MCF 10A (cell line): Measurements from ENCODE around the gene CACNA1C. TPM values are rescaled to one million over a fixed set of nuclear protein-coding genes. Genes with fewer than 3 reads are reported as not detected.

Source experiments
- BruUV-seq: library from RNA; stranded (reverse); fragments of 400-500 nt; replicated peaks from 2 replicates; lab custom pipeline; 2021; lab: Mats Ljungman, UMichigan
- CTCF ChIA-PET: fragments of 300-600 bp; sonication (Branson Sonifier 250); formaldehyde crosslinking; extraction: SDS; loops from one replicate; lab custom pipeline; 2021; ENCODE audit warnings: antibody characterized with exemption, inconsistent platforms; lab: Yijun Ruan, JAX
- POLR2A ChIA-PET: fragments of 300-600, 350-650 bp; sonication (Branson Sonifier 250); formaldehyde crosslinking; extraction: SDS; loops from one replicate; lab custom pipeline; 2020; ENCODE audit warnings: antibody characterized with exemption, inconsistent platforms; lab: Yijun Ruan, JAX
- DNase-seq: peaks from one replicate; pipeline ENCODE4 v3.0.0-alpha.2; 2018; ENCODE audit not compliant: unreplicated experiment
- H3K27ac Mint-ChIP-seq: one replicate; pipeline ENCODE4 v1.8.0; 2022; ENCODE audit warnings: mild to moderate bottlenecking, low read depth, mixed read lengths; ENCODE audit not compliant: unreplicated experiment
- H3K27me3 Mint-ChIP-seq: one replicate; pipeline ENCODE4 v1.8.0; 2022; ENCODE audit warnings: mixed read lengths; ENCODE audit not compliant: insufficient read depth, unreplicated experiment
- H3K36me3 Mint-ChIP-seq: one replicate; pipeline ENCODE4 v1.8.0; 2022; ENCODE audit warnings: mild to moderate bottlenecking, moderate library complexity, mixed read lengths; ENCODE audit not compliant: insufficient read depth, unreplicated experiment
- H3K4me1 Mint-ChIP-seq: one replicate; pipeline ENCODE4 v1.8.0; 2022; ENCODE audit warnings: mixed read lengths; ENCODE audit not compliant: insufficient read depth, unreplicated experiment
- H3K4me3 Mint-ChIP-seq: one replicate; pipeline ENCODE4 v1.8.0; 2022; ENCODE audit warnings: mild to moderate bottlenecking, moderate library complexity, mixed read lengths; ENCODE audit not compliant: unreplicated experiment
- H3K9me3 Mint-ChIP-seq: one replicate; pipeline ENCODE4 v1.8.0; 2022; ENCODE audit warnings: mixed read lengths; ENCODE audit not compliant: unreplicated experiment
- CTCF ChIP-seq: fragments of 200-600 bp; IDR thresholded peaks from one replicate; pipeline ENCODE4 v1.8.0; 2022; ENCODE audit warnings: antibody characterized with exemption, mild to moderate bottlenecking; ENCODE audit not compliant: unreplicated experiment
- intact Hi-C: fragments of 100-400 bp; cut with micrococcal nuclease; formaldehyde crosslinking; loops from 2 replicates; pipeline ENCODE4 v1.14.1; 2022
- total RNA-seq: library from RNA; stranded (reverse); gene quantifications from 2 replicates; pipeline ENCODE4 v1.2.3, GENCODE V29; 2022

The CACNA1C gene
- total RNA-seq, 1 experiment from 2014 or later: not detected

- Mint-ChIP-seq H3K4me1 (peaks cover 5% of the 10 kb centered on the region), H3K27ac (no peak overlapping the region), H3K9me3 (no peaks in the 10 kb centered on the region), H3K4me3 (no peak overlapping the region), H3K27me3 (no peaks in the 10 kb centered on the region), H3K36me3 (no peaks in the 10 kb centered on the region)
- CTCF ChIA-PET: interaction anchor here (0.5 to 0.7 kb wide), 2 partner anchors 40 to 336 kb away, joined by 3 read pairs; no protein-coding TSS in a partner anchor
- TF ChIP-seq CTCF: no peak
- POLR2A ChIA-PET: no interaction called here
- BruUV-seq: no TSS peak
- no peak for DNase-seq
- intact Hi-C loops: no loop called here
These were observed 193.6 kb downstream of the CACNA1C start for GRCh38 chr12:2246358-2246757.

GRCh38 chr12:2247120-2247519 is 194.3 kb downstream of the CACNA1C start:
- no TSS peak for BruUV-seq
- no peak for TF ChIP-seq CTCF
- H3K4me3 Mint-ChIP-seq: no peak overlapping the region
- peaks cover 5% of the 10 kb centered on the region for H3K4me1 Mint-ChIP-seq
- no peak overlapping the region for H3K27ac Mint-ChIP-seq
- no peaks in the 10 kb centered on the region for H3K36me3 Mint-ChIP-seq
- H3K9me3 Mint-ChIP-seq: no peaks in the 10 kb centered on the region
- CTCF ChIA-PET: interaction anchor here (0.5 kb wide), 1 partner anchor 335 kb away, joined by 3 read pairs; no protein-coding TSS in a partner anchor
- no peaks in the 10 kb centered on the region for H3K27me3 Mint-ChIP-seq
- POLR2A ChIA-PET: interaction anchor here (0.6 kb wide), 1 partner anchor 74 kb away, joined by 4 read pairs; no protein-coding TSS in a partner anchor
- DNase-seq: no peak
- intact Hi-C loops: no loop called here

- no peaks in the 10 kb centered on the region for H3K36me3 Mint-ChIP-seq
- H3K4me1 Mint-ChIP-seq: peaks cover 5% of the 10 kb centered on the region
- no TSS peak for BruUV-seq
- ChIA-PET CTCF (no interaction called here), POLR2A (no interaction called here)
- intact Hi-C loops: no loop called here
- no peak overlapping the region for H3K4me3 Mint-ChIP-seq
- no peaks in the 10 kb centered on the region for H3K27me3 Mint-ChIP-seq
- no peak for DNase-seq
- TF ChIP-seq CTCF: no peak
- no peaks in the 10 kb centered on the region for H3K9me3 Mint-ChIP-seq
- H3K27ac Mint-ChIP-seq: no peak overlapping the region
These were observed 194.8 kb downstream of the CACNA1C start for GRCh38 chr12:2247596-2247995.

- POLR2A ChIA-PET: no interaction called here
- no peak for TF ChIP-seq CTCF
- Mint-ChIP-seq H3K27ac (no peak overlapping the region), H3K36me3 (no peaks in the 10 kb centered on the region), H3K27me3 (peaks cover 2% of the 10 kb centered on the region), H3K9me3 (no peaks in the 10 kb centered on the region), H3K4me3 (no peak overlapping the region), H3K4me1 (peaks cover 5% of the 10 kb centered on the region)
- intact Hi-C loops: no loop called here
- BruUV-seq: no TSS peak
- CTCF ChIA-PET: no interaction called here
- DNase-seq: no peak
These were observed 195.5 kb downstream of the CACNA1C start for GRCh38 chr12:2248087-2248900.
